Neuronal stem cell (in vitro differentiated cells): ENCODE measurements around the gene CAPN11.
A peak's percentile ranks its signal among the peaks of the same experiment; 100 is the strongest.
"Not testable (repeated sequence)": the region's sequence is repeated elsewhere in the genome, so short reads cannot be mapped to it uniquely, and the experiment has no call there.

ENCODE experiments used
- DNase-seq: peaks from one replicate; pipeline ENCODE4 v3.0.0-alpha.2; 2013; ENCODE audit warnings: low spot score
- H2AFZ ChIP-seq: one replicate; pipeline ENCODE4 v1.6.1; 2013; ENCODE audit warnings: mild to moderate bottlenecking, low read length, inconsistent platforms
- H2AK5ac ChIP-seq: 2 replicates; pipeline ENCODE4 v1.6.1; 2013; ENCODE audit warnings: low read depth, mild to moderate bottlenecking, inconsistent platforms, low read length, moderate library complexity, mixed read lengths
- H2BK120ac ChIP-seq: 2 replicates; pipeline ENCODE4 v1.6.1; 2013; ENCODE audit warnings: low read depth, mild to moderate bottlenecking, inconsistent platforms, low read length, moderate library complexity, mixed read lengths
- H2BK12ac ChIP-seq: one replicate; pipeline ENCODE4 v1.6.1; 2013; ENCODE audit warnings: low read length, inconsistent platforms
- H2BK15ac ChIP-seq: 2 replicates; pipeline ENCODE4 v1.6.1; 2013; ENCODE audit warnings: mild to moderate bottlenecking, low read length, inconsistent platforms, mixed read lengths
- H2BK5ac ChIP-seq: one replicate; pipeline ENCODE4 v1.6.1; 2013; ENCODE audit warnings: inconsistent platforms, mild to moderate bottlenecking, low read length, moderate library complexity
- H3K14ac ChIP-seq: one replicate; pipeline ENCODE4 v1.6.1; 2013; ENCODE audit warnings: low read length, inconsistent platforms
- H3K18ac ChIP-seq: 2 replicates; pipeline ENCODE4 v1.6.1; 2013; ENCODE audit warnings: low read length, inconsistent platforms
- H3K23ac ChIP-seq: 2 replicates; pipeline ENCODE4 v1.6.1; 2013; ENCODE audit warnings: low read depth, mild to moderate bottlenecking, mixed read lengths, low read length, inconsistent platforms; ENCODE audit not compliant: poor library complexity
- H3K27ac ChIP-seq: replicated peaks from 3 replicates; pipeline ENCODE4 v1.5.1; 2013; ENCODE audit warnings: low read length, inconsistent platforms
- H3K27me3 ChIP-seq, 3 experiments: 2 replicates each; pipeline ENCODE4 v1.6.1; 2013; ENCODE audit warnings: low read length in 3 of 3, mild to moderate bottlenecking in 2 of 3, inconsistent platforms in 1 of 3, low read depth in 1 of 3, mixed read lengths in 1 of 3, moderate library complexity in 1 of 3; ENCODE audit not compliant: control insufficient read depth in 3 of 3, insufficient read depth in 3 of 3
- H3K36me3 ChIP-seq, 2 donors: replicated peaks in 1 of 2; 2 replicates each; pipeline ENCODE4 v1.6.1; 2013; ENCODE audit warnings: low read length in 2 of 2; ENCODE audit not compliant: control insufficient read depth in 2 of 2, insufficient read depth in 2 of 2
- H3K4ac ChIP-seq: 2 replicates; pipeline ENCODE4 v1.6.1; 2013; ENCODE audit warnings: inconsistent platforms, mild to moderate bottlenecking, low read length, moderate library complexity
- H3K4me1 ChIP-seq, 2 donors: 1 replicate in 1 of 2; 2 replicates in 1 of 2; pipeline ENCODE4 v1.6.1; 2013; ENCODE audit warnings: low read length in 2 of 2, low read depth in 1 of 2; ENCODE audit not compliant: control insufficient read depth in 2 of 2, insufficient read depth in 1 of 2
- H3K4me2 ChIP-seq: one replicate; pipeline ENCODE4 v1.6.1; 2013; ENCODE audit warnings: mild to moderate bottlenecking, low read length, inconsistent platforms; ENCODE audit not compliant: insufficient read depth, poor library complexity, severe bottlenecking
- H3K4me3 ChIP-seq, 2 donors: 2 replicates each; pipeline ENCODE4 v1.5.1; 2013; ENCODE audit warnings: low read length in 2 of 2, mild to moderate bottlenecking in 2 of 2, inconsistent platforms in 1 of 2, moderate library complexity in 1 of 2
- H3K79me1 ChIP-seq: one replicate; pipeline ENCODE4 v1.6.1; 2013; ENCODE audit warnings: low read depth, mild to moderate bottlenecking, inconsistent platforms, low read length, moderate library complexity
- H3K9ac ChIP-seq: one replicate; pipeline ENCODE4 v1.6.1; 2013; ENCODE audit warnings: mild to moderate bottlenecking, low read depth, low read length, inconsistent platforms; ENCODE audit not compliant: poor library complexity
- H3K9me3 ChIP-seq, 2 donors: replicated peaks in 1 of 2; 2 replicates each; pipeline versions ENCODE3 to v1.6.1; 2013; ENCODE audit warnings: low read length in 2 of 2, mild to moderate bottlenecking in 2 of 2, inconsistent platforms in 1 of 2, low read depth in 1 of 2, mixed read lengths in 1 of 2, moderate library complexity in 1 of 2; ENCODE audit not compliant: control insufficient read depth in 2 of 2, insufficient read depth in 1 of 2
- H4K8ac ChIP-seq: one replicate; pipeline ENCODE4 v1.6.1; 2013; ENCODE audit warnings: low read depth, mild to moderate bottlenecking, inconsistent platforms, low read length, moderate library complexity
- H4K91ac ChIP-seq: one replicate; pipeline ENCODE4 v1.6.1; 2013; ENCODE audit warnings: low read length, low read depth, mild to moderate bottlenecking, inconsistent platforms; ENCODE audit not compliant: poor library complexity
- WGBS, 2 donors: extraction: QIAGEN DNeasy Blood & Tissue Kit; methylation state at CpG; one replicate each; pipeline ENCODE4 v1.1.7; 2013; ENCODE audit warnings: missing lambda C conversion rate in 2 of 2, mixed read lengths in 1 of 2; ENCODE audit not compliant: insufficient read length in 2 of 2, insufficient replicate concordance in 1 of 2; ENCODE audit errors: extremely low coverage in 2 of 2; 5-methylcytosine and 5-hydroxymethylcytosine counted together

Gene CAPN11

DNA sequence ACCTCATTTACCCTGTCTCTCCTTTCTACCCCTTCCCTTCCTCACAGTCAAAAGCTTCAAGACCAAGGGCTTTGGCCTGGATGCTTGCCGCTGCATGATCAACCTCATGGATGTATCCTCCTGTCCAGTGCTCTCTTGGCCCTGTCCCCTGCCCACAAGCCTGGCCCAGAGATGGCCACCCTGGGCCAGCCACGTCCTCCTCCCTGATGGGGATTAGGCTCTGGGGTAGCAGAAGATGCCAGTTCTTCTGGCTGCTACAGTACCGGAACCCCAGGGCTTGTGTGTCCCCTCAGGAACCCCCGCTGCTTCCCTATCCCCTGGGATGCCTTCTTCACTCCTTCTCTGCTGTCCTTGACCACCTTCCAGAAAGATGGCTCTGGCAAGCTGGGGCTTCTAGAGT is 22.3 kb downstream of the CAPN11 start:
- Histone ChIP-seq H3K27me3 (no peaks in the 10 kb centered on the region), H2AFZ (no peak overlapping the region), H3K14ac (no peak overlapping the region), H3K4me2 (no peak overlapping the region), H2BK120ac (no peak overlapping the region), H2BK5ac (no peak overlapping the region), H2AK5ac (no peak overlapping the region), H2BK15ac (peak overlapping the region; percentile 32), H3K4ac (no peak overlapping the region), H4K91ac (no peak overlapping the region), H3K27ac (no peak overlapping the region), H3K79me1 (no peaks in the 10 kb centered on the region), H3K9ac (no peak overlapping the region), H3K23ac (peak overlapping the region; percentile 81), H2BK12ac (no peak overlapping the region), H3K18ac (no peak overlapping the region), H3K9me3 (no peaks in the 10 kb centered on the region), H3K4me1 (peaks cover 2 to 10% of the 10 kb centered on the region in 2 donors), H4K8ac (no peak overlapping the region), H3K36me3 (no peaks in the 10 kb centered on the region), H3K4me3 (no peak overlapping the region)
- DNase-seq = no peak
- no CpG with 5 or more reads among the region's 4 CpGs for WGBS, 2 donors

DNA sequence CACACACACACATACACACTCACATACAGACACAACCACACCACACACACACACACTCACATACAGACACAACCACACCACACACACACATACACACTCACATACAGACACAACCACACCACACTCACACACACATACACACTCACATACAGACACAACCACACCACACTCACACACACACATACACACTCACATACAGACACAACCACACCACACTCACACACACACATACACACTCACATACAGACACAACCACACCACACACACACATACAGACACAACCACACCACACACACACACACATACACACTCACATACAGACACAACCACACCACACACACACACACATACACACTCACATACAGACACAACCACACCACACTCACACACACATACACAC is 23.2 kb downstream of the CAPN11 start:
- H3K9me3 ChIP-seq, H3K14ac ChIP-seq, H3K4me3 ChIP-seq, H4K91ac ChIP-seq, H3K4me2 ChIP-seq, DNase-seq, H2BK12ac ChIP-seq, H2AFZ ChIP-seq, H2BK15ac ChIP-seq, H3K27ac ChIP-seq, H3K36me3 ChIP-seq, H4K8ac ChIP-seq, H3K27me3 ChIP-seq, H3K79me1 ChIP-seq, H2BK120ac ChIP-seq, H2AK5ac ChIP-seq, H3K4ac ChIP-seq, H3K9ac ChIP-seq, H2BK5ac ChIP-seq, H3K23ac ChIP-seq, H3K18ac ChIP-seq: not testable (repeated sequence)
- H3K4me1 ChIP-seq = peaks cover 9 to 11% of the 10 kb centered on the region in 2 donors

DNA sequence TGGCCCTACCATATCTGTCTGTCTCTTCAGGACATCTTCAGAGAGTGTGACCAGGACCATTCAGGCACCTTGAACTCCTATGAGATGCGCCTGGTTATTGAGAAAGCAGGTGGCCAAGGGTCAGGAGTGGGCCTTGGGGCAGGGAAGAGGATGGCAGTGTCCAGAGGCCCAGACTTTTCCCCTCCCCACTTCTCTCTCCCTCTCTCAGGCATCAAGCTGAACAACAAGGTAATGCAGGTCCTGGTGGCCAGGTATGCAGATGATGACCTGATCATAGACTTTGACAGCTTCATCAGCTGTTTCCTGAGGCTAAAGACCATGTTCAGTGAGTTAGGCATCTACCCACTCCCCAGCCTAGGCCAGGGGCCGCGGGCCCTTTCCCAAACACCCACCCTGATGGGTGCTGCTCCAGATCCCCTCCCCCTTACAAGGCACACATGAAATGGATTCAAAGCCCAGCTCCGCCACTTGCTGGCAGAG is 24.3 kb downstream of the CAPN11 start:
- H3K4me3 ChIP-seq = no peak overlapping the region
- H4K91ac ChIP-seq = no peak overlapping the region
- no peak overlapping the region for H3K18ac ChIP-seq
- no peak overlapping the region for H2BK120ac ChIP-seq
- no peak overlapping the region for H2BK15ac ChIP-seq
- H2BK12ac ChIP-seq = no peak overlapping the region
- H2AK5ac ChIP-seq = no peak overlapping the region
- H4K8ac ChIP-seq = no peak overlapping the region
- no peaks in the 10 kb centered on the region for H3K27me3 ChIP-seq
- no peak for DNase-seq
- H2BK5ac ChIP-seq = peak overlapping the region; percentile 10
- H3K36me3 ChIP-seq = no peaks in the 10 kb centered on the region
- H3K4me2 ChIP-seq = no peak overlapping the region
- H3K9ac ChIP-seq = no peak overlapping the region
- no peak overlapping the region for H3K4ac ChIP-seq
- H2AFZ ChIP-seq = no peak overlapping the region
- no peak overlapping the region for H3K14ac ChIP-seq
- H3K27ac ChIP-seq = no peak overlapping the region
- no peaks in the 10 kb centered on the region for H3K9me3 ChIP-seq
- no peak overlapping the region for H3K23ac ChIP-seq
- WGBS, 2 donors = no CpG with 5 or more reads among the region's 4 CpGs
- no peaks in the 10 kb centered on the region for H3K79me1 ChIP-seq
- peaks cover 9 to 11% of the 10 kb centered on the region in 2 donors for H3K4me1 ChIP-seq

DNA sequence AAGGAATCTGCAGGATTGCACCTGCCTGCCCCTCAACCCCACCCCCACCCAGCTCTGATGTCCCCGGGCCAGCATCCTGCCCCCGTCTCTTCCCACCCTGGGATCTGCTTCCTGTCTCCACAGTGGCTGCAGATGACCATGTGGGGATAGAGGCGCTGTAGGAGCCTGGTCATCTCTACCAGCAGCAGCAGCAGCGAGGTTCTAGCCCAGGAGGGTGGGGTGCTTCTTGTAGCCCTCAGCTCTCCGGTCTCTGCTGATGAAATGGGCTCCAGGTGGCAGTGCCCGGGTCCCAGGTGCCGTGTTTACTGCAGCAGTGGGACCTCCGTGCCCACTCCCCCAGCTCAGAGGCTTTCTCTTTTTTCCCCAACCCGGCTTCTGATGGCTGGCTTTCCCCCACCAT is 25.2 kb downstream of the CAPN11 start:
- H2BK12ac ChIP-seq = peak overlapping the region; percentile 86
- no peak overlapping the region for H4K8ac ChIP-seq
- no peak overlapping the region for H4K91ac ChIP-seq
- H3K4me3 ChIP-seq = no peak overlapping the region
- WGBS, 2 donors = no CpG with 5 or more reads among the region's 9 CpGs
- H3K23ac ChIP-seq = no peak overlapping the region
- H2BK120ac ChIP-seq = no peak overlapping the region
- no peaks in the 10 kb centered on the region for H3K36me3 ChIP-seq
- H3K9me3 ChIP-seq = no peaks in the 10 kb centered on the region
- no peak overlapping the region for H2BK15ac ChIP-seq
- no peak overlapping the region for H3K9ac ChIP-seq
- H3K27ac ChIP-seq = no peak overlapping the region
- H2AFZ ChIP-seq = no peak overlapping the region
- peak overlapping the region; percentile 21 for H3K18ac ChIP-seq
- H3K79me1 ChIP-seq = no peaks in the 10 kb centered on the region
- peaks cover 9 to 11% of the 10 kb centered on the region in 2 donors for H3K4me1 ChIP-seq
- no peak overlapping the region for H2BK5ac ChIP-seq
- no peak overlapping the region for H2AK5ac ChIP-seq
- no peak overlapping the region for H3K4ac ChIP-seq
- H3K14ac ChIP-seq = no peak overlapping the region
- no peaks in the 10 kb centered on the region for H3K27me3 ChIP-seq
- no peak for DNase-seq
- no peak overlapping the region for H3K4me2 ChIP-seq
